Prostate gland (tissue), 2 donors: ENCODE results near the gene AMOT. TPM values are rescaled to one million over a fixed set of nuclear protein-coding genes. Genes with fewer than 3 reads are reported as not detected.

Experiments
- DNase-seq: peaks from one replicate; pipeline ENCODE4 v3.0.0-alpha.2; 2019; ENCODE audit warnings: low spot score
- H3K27ac ChIP-seq, 2 donors: fragments of 200-600 bp; sonication (generic); 2 replicates each; pipeline ENCODE4 v1.5.1; 2017 to 2019
- H3K27me3 ChIP-seq: fragments of 200-600 bp; sonication (generic); replicated peaks from 2 replicates; pipeline ENCODE4 v1.5.1; 2019; ENCODE audit not compliant: insufficient read depth
- H3K36me3 ChIP-seq, 2 donors: fragments of 200-600 bp; sonication (generic); 1 replicate in 1 of 2; 2 replicates in 1 of 2; pipeline versions ENCODE4 v1.5.1 to v1.8.1; 2017 to 2019
- H3K4me1 ChIP-seq: fragments of 200-600 bp; sonication (generic); replicated peaks from 2 replicates; pipeline ENCODE4 v1.5.1; 2019
- H3K4me3 ChIP-seq, 2 donors: fragments of 200-600 bp; sonication (generic); 2 replicates each; pipeline ENCODE4 v1.5.1; 2017 to 2019
- H3K9me3 ChIP-seq: fragments of 200-600 bp; sonication (generic); 2 replicates; pipeline ENCODE4 v1.5.1; 2017
- POLR2A ChIP-seq: fragments of 450-650 bp; IDR thresholded peaks from one replicate; pipeline ENCODE4 v1.6.1; 2016; ENCODE audit warnings: antibody characterized with exemption, mild to moderate bottlenecking
- POLR2AphosphoS5 ChIP-seq: sonication (generic); formaldehyde crosslinking; IDR thresholded peaks from one replicate; pipeline ENCODE4 v1.6.1; 2017; ENCODE audit warnings: antibody characterized with exemption
- WGBS: methylation state at CpG from one replicate; pipeline ENCODE4 v1.1.5; 2018; 5-methylcytosine and 5-hydroxymethylcytosine counted together
- intact Hi-C: fragments of 100-400 bp; cut with DNase I; formaldehyde crosslinking; loops from one replicate; pipeline ENCODE4 v1.14.2; 2022
- total RNA-seq, 2 donors: library from RNA; depleted of rRNA; stranded (reverse); fragments of >200 nt; gene quantifications; one replicate each; pipeline ENCODE4 v1.1.0, GENCODE V29; 2016
- TF ChIP-seq, protein P1 (sequence below), 4 experiments: fragments of 200-600 bp in 2 of 4; fragments of 450-650 bp in 2 of 4; sonication (generic) in 2 of 4; IDR thresholded peaks; 1 replicate in 3 of 4; 2 replicates in 1 of 4; pipeline ENCODE4 v1.5.1; 2016 to 2019; ENCODE audit warnings: antibody characterized with exemption in 4 of 4, mild to moderate bottlenecking in 2 of 4, moderate library complexity in 2 of 4

Gene AMOT
- total RNA-seq, 2 donors from 2014 or later, result 27.9 to 60.1 TPM

DNA sequence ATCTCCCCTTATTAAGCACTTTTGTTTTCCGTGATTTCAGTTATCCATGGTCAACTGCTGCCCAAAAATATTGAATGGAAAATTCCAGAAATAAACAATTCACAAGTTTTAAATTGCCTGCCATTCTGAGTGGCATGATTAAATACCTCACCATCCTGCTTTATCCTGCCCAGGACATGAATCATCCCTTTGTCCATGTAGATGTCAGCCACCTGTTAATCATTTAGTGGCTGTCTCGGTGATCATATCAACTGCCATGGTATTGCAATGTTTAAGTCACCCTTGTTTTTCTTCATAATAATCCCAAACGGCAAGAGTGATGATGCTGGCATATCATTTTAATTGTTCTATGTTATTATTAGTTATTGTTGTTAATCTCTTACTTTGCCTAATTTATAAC is 81.1 kb downstream of the AMOT start:
- WGBS, result 81% methylated on average over 3 of the region's 3 CpGs
- H3K4me3 ChIP-seq, result no peak overlapping the region

DNA sequence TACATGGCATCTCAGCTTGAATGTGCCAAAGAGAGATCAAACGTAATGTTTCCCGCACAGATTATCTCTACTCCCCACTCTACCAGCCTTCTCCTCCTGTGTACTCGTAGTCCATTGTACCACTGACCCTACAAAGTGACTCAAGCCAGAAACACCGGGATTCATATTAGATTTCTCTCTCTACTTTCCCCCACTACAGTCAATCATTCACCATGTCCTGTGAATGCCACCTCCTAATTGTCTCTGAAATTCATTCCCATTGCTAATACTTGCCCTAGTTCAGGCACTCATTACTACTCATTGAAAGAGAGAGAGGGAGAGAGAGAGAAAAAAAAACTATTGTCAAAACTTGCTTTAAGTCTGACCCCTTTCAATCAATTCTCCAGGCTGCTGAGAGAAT is 82.7 kb downstream of the AMOT start:
- intact Hi-C loops, result no loop called here

More for the DNA sequence above, 81.1 kb downstream of the AMOT start:
- Histone ChIP-seq H3K27me3 (no peaks in the 10 kb centered on the region), H3K9me3 (no peaks in the 10 kb centered on the region), H3K36me3 (no peaks in the 10 kb centered on the region), H3K27ac (no peak overlapping the region), H3K4me1 (no peaks in the 10 kb centered on the region)
- no peak for DNase-seq
- intact Hi-C loops, result no loop called here
- TF ChIP-seq, protein P1, sequence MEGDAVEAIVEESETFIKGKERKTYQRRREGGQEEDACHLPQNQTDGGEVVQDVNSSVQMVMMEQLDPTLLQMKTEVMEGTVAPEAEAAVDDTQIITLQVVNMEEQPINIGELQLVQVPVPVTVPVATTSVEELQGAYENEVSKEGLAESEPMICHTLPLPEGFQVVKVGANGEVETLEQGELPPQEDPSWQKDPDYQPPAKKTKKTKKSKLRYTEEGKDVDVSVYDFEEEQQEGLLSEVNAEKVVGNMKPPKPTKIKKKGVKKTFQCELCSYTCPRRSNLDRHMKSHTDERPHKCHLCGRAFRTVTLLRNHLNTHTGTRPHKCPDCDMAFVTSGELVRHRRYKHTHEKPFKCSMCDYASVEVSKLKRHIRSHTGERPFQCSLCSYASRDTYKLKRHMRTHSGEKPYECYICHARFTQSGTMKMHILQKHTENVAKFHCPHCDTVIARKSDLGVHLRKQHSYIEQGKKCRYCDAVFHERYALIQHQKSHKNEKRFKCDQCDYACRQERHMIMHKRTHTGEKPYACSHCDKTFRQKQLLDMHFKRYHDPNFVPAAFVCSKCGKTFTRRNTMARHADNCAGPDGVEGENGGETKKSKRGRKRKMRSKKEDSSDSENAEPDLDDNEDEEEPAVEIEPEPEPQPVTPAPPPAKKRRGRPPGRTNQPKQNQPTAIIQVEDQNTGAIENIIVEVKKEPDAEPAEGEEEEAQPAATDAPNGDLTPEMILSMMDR (IDR thresholded peaks at IDR 0.05), result no peak
- TF ChIP-seq POLR2AphosphoS5, result no peak
- no peak for TF ChIP-seq POLR2A

DNA sequence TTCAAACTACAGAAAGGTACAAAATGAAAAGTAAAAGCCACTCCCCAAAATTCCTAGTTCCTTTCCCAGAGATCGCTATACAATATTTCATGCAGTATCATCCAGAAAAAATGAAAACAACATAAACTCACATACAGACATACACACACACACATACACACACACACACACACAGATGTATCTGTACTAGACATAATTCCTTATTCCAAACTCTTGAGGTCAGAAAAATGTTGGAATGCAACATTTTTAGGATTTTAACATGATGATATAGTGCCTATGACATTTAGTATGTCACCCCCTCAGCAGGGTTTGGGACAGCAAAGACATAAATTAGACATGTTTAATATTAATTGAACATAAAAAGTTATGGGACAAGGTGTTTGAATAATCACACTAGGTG is 87.5 kb downstream of the AMOT start:
- Histone ChIP-seq H3K4me1 (no peaks in the 10 kb centered on the region), H3K9me3 (no peaks in the 10 kb centered on the region), H3K27me3 (no peaks in the 10 kb centered on the region), H3K4me3 (no peak overlapping the region), H3K27ac (no peak overlapping the region), H3K36me3 (no peaks in the 10 kb centered on the region)
- no peak for DNase-seq
- TF ChIP-seq, protein P1 (IDR thresholded peaks at IDR 0.05), result no peak
- no peak for TF ChIP-seq POLR2AphosphoS5
- intact Hi-C loops, result no loop called here
- WGBS, result 96% methylated on average over 1 of the region's 1 CpG

More for the DNA sequence above, 82.7 kb downstream of the AMOT start:
- DNase-seq, result no peak
- Histone ChIP-seq H3K4me1 (no peaks in the 10 kb centered on the region), H3K27ac (no peak overlapping the region), H3K36me3 (no peaks in the 10 kb centered on the region), H3K27me3 (no peaks in the 10 kb centered on the region), H3K9me3 (no peaks in the 10 kb centered on the region), H3K4me3 (no peak overlapping the region)
- TF ChIP-seq, protein P1 (IDR thresholded peaks at IDR 0.05), result no peak
- no peak for TF ChIP-seq POLR2A
- no peak for TF ChIP-seq POLR2AphosphoS5
- 91% methylated on average over 4 of the region's 4 CpGs for WGBS

DNA sequence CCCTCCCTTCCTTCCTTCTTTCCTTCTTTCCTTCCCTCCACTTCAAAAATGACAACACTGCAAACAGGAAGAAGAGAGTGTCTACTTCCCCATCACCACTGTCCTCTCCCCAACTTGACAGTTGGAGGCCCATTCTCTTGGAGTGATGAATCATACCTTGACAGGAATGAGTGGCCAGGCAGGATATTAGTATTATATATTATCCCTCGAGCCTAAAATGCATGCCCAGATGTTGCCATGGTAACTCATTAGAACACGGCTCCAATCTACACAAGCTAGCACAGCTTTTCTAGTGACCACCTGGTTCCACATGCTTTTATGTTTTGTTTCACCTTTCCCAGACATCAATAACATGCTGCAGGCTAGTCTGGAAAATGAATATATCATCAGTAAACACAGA is 89.6 kb downstream of the AMOT start:
- H3K36me3 ChIP-seq, result no peaks in the 10 kb centered on the region
- H3K4me1 ChIP-seq, result no peaks in the 10 kb centered on the region
- intact Hi-C loops, result no loop called here
- no peaks in the 10 kb centered on the region for H3K9me3 ChIP-seq
- no peak for DNase-seq
- TF ChIP-seq POLR2AphosphoS5 (no peak), POLR2A (no peak)
- TF ChIP-seq, protein P1 (IDR thresholded peaks at IDR 0.05), result no peak
- no peak overlapping the region for H3K4me3 ChIP-seq
- no peak overlapping the region for H3K27ac ChIP-seq
- H3K27me3 ChIP-seq, result no peaks in the 10 kb centered on the region
- 54% methylated on average over 2 of the region's 2 CpGs for WGBS

DNA sequence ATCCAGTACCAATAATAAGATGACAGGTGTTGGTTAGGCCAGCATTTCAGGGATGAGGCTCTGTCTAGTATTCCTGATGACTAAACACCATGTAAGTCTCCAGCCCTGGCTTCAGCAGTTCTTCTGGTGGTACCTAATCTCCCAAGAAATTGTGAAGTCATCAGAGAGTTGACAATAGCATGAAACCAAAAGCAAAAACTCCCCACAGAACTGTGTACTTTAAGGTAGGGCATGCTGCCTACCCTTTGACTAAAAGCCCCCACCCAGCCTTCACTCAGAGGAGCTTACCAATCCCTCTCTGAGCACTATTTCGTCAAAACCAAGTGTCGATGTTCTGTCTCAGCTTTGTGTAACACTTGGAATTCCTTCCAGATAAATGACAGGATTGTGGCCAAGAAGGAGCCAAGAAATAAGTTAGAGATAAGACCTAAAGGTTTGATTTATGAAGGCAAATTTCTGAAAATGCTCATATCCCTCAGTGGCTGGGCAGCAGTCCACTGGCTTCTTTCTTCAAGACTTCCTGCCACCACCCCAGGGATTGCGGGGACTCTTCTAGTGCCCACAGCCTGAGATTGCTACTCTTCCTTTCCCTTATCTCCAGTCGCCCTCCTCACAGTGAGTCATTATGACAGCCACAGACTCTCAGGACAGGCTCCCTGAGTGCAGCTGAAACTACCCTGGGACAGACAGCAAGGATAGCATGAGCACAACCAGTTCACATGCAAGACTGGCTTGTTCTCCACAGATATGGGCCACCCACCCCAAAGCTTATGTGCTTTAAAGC is 93.6 kb downstream of the AMOT start:
- Histone ChIP-seq H3K27me3 (no peaks in the 10 kb centered on the region), H3K9me3 (no peaks in the 10 kb centered on the region), H3K27ac (no peak overlapping the region), H3K4me1 (no peaks in the 10 kb centered on the region), H3K36me3 (no peaks in the 10 kb centered on the region), H3K4me3 (no peak overlapping the region)
- no peak for DNase-seq
- intact Hi-C loops, result no loop called here
- TF ChIP-seq POLR2A, result no peak
- TF ChIP-seq POLR2AphosphoS5, result no peak
- TF ChIP-seq, protein P1 (IDR thresholded peaks at IDR 0.05), result no peak
- 81% methylated on average over 4 of the region's 4 CpGs for WGBS
